KMS-11 (cell line): ENCODE measurements around the gene ALOX5.
"Not testable (repeated sequence)": the region's sequence is repeated elsewhere in the genome, so short reads cannot be mapped to it uniquely, and the experiment has no call there.

ENCODE experiments used
- H2AFZ ChIP-seq: fragments of 200-600 bp; sonication (generic); 2 replicates; pipeline ENCODE4 v1.6.1; 2016; ENCODE audit warnings: antibody characterized with exemption, mixed run types, low read depth
- H3K27ac ChIP-seq: fragments of 200-600 bp; sonication (generic); 2 replicates; pipeline ENCODE4 v1.6.1; 2016; ENCODE audit warnings: mild to moderate bottlenecking, mixed run types
- H3K27me3 ChIP-seq: fragments of 200-600 bp; sonication (generic); 2 replicates; pipeline ENCODE4 v1.6.1; 2017; ENCODE audit warnings: mild to moderate bottlenecking, low read depth, mixed run types, moderate library complexity; ENCODE audit not compliant: insufficient read depth
- H3K36me3 ChIP-seq: fragments of 200-600 bp; sonication (generic); 2 replicates; pipeline ENCODE4 v1.6.1; 2017; ENCODE audit warnings: mild to moderate bottlenecking, mixed run types; ENCODE audit not compliant: insufficient read depth
- H3K4me1 ChIP-seq: fragments of 200-600 bp; sonication (generic); 2 replicates; pipeline ENCODE4 v1.6.1; 2016; ENCODE audit warnings: mild to moderate bottlenecking, low read depth, mixed run types; ENCODE audit not compliant: poor library complexity, severe bottlenecking
- H3K4me2 ChIP-seq: fragments of 200-600 bp; sonication (generic); 2 replicates; pipeline ENCODE4 v1.7.0; 2016; ENCODE audit warnings: mild to moderate bottlenecking, mixed run types
- H3K4me3 ChIP-seq: fragments of 200-600 bp; sonication (generic); IDR thresholded peaks from 2 replicates; pipeline ENCODE4 v1.6.1; 2017; ENCODE audit warnings: low read depth, low read length, mixed read lengths; ENCODE audit not compliant: insufficient read depth
- H3K79me2 ChIP-seq: fragments of 200-600 bp; sonication (generic); 2 replicates; pipeline ENCODE4 v1.6.1; 2016; ENCODE audit warnings: low read depth, mixed run types; ENCODE audit not compliant: insufficient read depth
- H3K9ac ChIP-seq: fragments of 200-600 bp; sonication (generic); 2 replicates; pipeline ENCODE4 v1.6.1; 2016; ENCODE audit warnings: mild to moderate bottlenecking, mixed run types
- H4K20me1 ChIP-seq: fragments of 200-600 bp; sonication (generic); 2 replicates; pipeline ENCODE4 v1.6.1; 2016; ENCODE audit warnings: mild to moderate bottlenecking, mixed run types; ENCODE audit not compliant: insufficient read depth
- CTCF ChIP-seq: fragments of 200-600 bp; sonication (generic); conservative IDR thresholded peaks from 2 replicates; pipeline ENCODE4 v1.6.1; 2017; ENCODE audit warnings: low read depth, mild to moderate bottlenecking, antibody characterized with exemption, low read length, moderate library complexity, mixed read lengths

Gene ALOX5

GRCh38 chr10:45373576-45374349 is at the start of gene ALOX5:
TSS of gene ALOX5 (plus strand) at chr10:45374216. CDS start at chr10:45374280, 64 bp downstream.
- Histone ChIP-seq H3K36me3 (no peaks in the 10 kb centered on the region), H3K79me2 (no peaks in the 10 kb centered on the region), H3K9ac (peak within 1 kb of the TSS; percentile 50; the same call in 1 of the 2 replicates), H4K20me1 (no peaks in the 10 kb centered on the region), H3K27ac (peak within 1 kb of the TSS; percentile 45; the same call in 1 of the 2 replicates), H3K27me3 (no peaks in the 10 kb centered on the region; the same call in 1 of the 2 replicates), H2AFZ (peak within 1 kb of the TSS; percentile 88), H3K4me2 (peak within 1 kb of the TSS; percentile 88), H3K4me1 (peaks cover 40% of the 10 kb centered on the region), H3K4me3 (no peak within 1 kb of the TSS)
- TF ChIP-seq CTCF: no peak

GRCh38 chr10:45325116-45325515 is 48.9 kb upstream of the ALOX5 start:
- Histone ChIP-seq H3K4me1 (peaks cover 11% of the 10 kb centered on the region), H3K4me3 (no peak overlapping the region), H3K36me3 (no peaks in the 10 kb centered on the region), H3K79me2 (no peaks in the 10 kb centered on the region), H3K9ac (no peak overlapping the region), H2AFZ (no peak overlapping the region), H4K20me1 (no peaks in the 10 kb centered on the region), H3K4me2 (no peak overlapping the region), H3K27me3 (no peaks in the 10 kb centered on the region), H3K27ac (no peak overlapping the region)
- no peak for TF ChIP-seq CTCF

GRCh38 chr10:45326864-45327263 is 47.2 kb upstream of the ALOX5 start:
- not testable (repeated sequence) for H3K36me3 ChIP-seq, H3K4me3 ChIP-seq, H2AFZ ChIP-seq, H3K79me2 ChIP-seq, H3K4me2 ChIP-seq, H3K9ac ChIP-seq, H3K27me3 ChIP-seq, H4K20me1 ChIP-seq, H3K27ac ChIP-seq
- peaks cover 11% of the 10 kb centered on the region for H3K4me1 ChIP-seq

GRCh38 chr10:45331824-45332223 is 42.2 kb upstream of the ALOX5 start:
- not testable (repeated sequence) for H4K20me1 ChIP-seq, H3K36me3 ChIP-seq, H3K4me1 ChIP-seq, H3K27me3 ChIP-seq, H3K4me2 ChIP-seq, H3K4me3 ChIP-seq, H3K79me2 ChIP-seq, H3K27ac ChIP-seq, H3K9ac ChIP-seq, H2AFZ ChIP-seq

GRCh38 chr10:45339894-45340293 is 34.1 kb upstream of the ALOX5 start:
- Histone ChIP-seq H3K79me2 (no peaks in the 10 kb centered on the region), H3K36me3 (no peaks in the 10 kb centered on the region), H3K4me3 (no peak overlapping the region), H3K4me2 (no peak overlapping the region), H2AFZ (no peak overlapping the region), H3K27ac (no peak overlapping the region), H3K9ac (no peak overlapping the region), H3K4me1 (no peaks in the 10 kb centered on the region), H3K27me3 (no peaks in the 10 kb centered on the region), H4K20me1 (no peaks in the 10 kb centered on the region)
- no peak for TF ChIP-seq CTCF

GRCh38 chr10:45340420-45340819 is 33.6 kb upstream of the ALOX5 start:
- not testable (repeated sequence) for H3K4me1 ChIP-seq, H4K20me1 ChIP-seq, H3K4me3 ChIP-seq, H3K27ac ChIP-seq, H3K9ac ChIP-seq, H3K27me3 ChIP-seq, H3K36me3 ChIP-seq, H3K4me2 ChIP-seq, H3K79me2 ChIP-seq, H2AFZ ChIP-seq

GRCh38 chr10:45346652-45347335 is 27.2 kb upstream of the ALOX5 start:
- not testable (repeated sequence) for H3K4me2 ChIP-seq, H3K27ac ChIP-seq, H3K4me3 ChIP-seq, H3K27me3 ChIP-seq, H4K20me1 ChIP-seq, H3K79me2 ChIP-seq, H3K36me3 ChIP-seq, H3K9ac ChIP-seq, H3K4me1 ChIP-seq, H2AFZ ChIP-seq
